Esophagus mucosa (tissue), 1 donor: ENCODE data around the gene RAD18. TPM values are rescaled to one million over a fixed set of nuclear protein-coding genes. Genes with fewer than 3 reads are reported as not detected.

Experiments used
- ATAC-seq: fragments of 200-7000 bp; cut with Tn5 transposase; one replicate; pipeline ENCODE4 v1.9.1; 2020
- total RNA-seq: library from RNA; stranded (reverse); gene quantifications from one replicate; pipeline ENCODE4 v1.2.4, GENCODE V29; 2023
- donor health status: DM: yes; HTN: yes; CAD: no.

RAD18 gene
- total RNA-seq, 1 donor from 2014 or later = 9.4 TPM

DNA sequence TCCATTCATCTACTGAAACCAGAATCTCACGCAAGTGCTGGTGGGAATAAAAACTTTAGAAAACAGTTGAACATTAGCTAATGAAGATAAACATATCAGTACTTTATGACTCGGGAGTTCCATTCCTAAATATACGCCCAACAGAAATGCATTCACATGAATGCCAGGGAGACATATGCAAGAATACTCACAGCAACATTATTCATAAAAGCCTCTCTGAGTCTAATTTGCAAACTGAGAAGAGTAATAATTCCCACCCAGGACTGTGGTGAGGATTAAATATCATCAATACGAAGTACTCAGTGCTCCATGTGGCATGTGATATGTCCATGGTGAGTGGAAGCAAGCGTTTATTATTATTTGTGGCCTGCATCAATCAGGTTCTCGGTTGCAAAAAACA is 128.3 kb downstream of the RAD18 start:
- no peak for ATAC-seq

DNA sequence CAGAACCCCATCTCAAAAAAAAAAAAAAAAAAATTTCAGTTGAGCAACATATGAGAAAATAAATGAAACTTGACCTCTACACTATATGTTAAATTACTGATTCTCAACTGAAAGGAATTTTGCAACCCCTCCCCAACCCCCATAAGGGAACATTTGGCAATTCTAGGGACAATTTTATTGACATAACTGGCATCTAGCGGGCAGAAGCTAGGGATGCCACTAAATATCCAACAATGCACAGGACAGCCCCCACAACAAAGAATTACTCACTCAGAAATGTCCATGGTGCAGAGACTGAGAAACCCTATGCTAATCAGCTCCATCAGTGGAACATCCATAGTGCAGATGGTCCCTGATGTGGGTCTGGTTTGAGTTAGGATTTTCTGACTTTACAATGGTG is 135.6 kb downstream of the RAD18 start:
- ATAC-seq = no peak

Other genes with a start within 250 kb of the RAD18 start
- gene CAV3, start 229.7 kb downstream of the RAD18 start, total RNA-seq = not detected
- gene OXTR, start 193.9 kb downstream of the RAD18 start, total RNA-seq = 0.16 TPM